GM18861 (cell line): ENCODE results near the gene SYT9.

Experiments used
- ATAC-seq: cut with Tn5 transposase; IDR thresholded peaks from one replicate; pipeline ENCODE4 v1.9.1; 2021; ENCODE audit not compliant: unreplicated experiment

The SYT9 gene

DNA sequence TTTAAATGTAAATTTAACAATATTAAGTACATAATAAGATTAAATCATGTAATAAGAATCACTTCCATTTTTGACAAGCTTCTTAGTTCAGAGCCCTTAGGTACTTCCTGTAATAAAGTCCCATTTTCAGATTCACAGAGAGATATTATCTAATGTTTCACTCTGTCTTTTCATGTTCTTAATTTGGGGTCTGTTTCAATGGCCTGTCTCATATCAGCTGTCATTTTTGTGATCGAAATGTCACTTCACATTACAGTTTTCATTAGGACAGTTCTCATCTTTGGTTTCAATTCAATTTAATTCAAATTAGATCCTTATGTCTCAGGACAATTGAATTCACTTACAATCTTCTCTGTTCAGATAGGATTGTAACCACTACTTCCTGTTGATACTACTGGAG is 211.0 kb downstream of the SYT9 start:
- ATAC-seq, result no peak

DNA sequence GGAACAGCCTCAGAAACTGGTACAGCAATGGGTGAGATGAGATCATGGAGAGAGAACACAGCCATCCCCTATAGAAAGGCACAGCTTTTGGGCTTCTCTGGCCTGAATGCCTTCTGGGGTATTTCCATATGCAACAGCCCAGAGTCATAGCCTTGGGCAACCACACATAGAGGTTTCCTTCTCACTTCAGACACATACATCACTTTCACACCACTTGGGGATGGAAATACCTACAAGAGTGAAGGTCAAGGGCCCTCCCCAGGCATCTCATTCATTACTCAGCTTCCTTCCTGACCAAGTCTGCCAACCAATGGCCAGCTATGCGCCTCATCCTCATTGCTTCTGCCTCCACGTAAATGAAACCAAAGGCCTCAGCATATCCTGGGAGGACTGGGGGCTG is 215.9 kb downstream of the SYT9 start:
- peak; percentile 51 for ATAC-seq

DNA sequence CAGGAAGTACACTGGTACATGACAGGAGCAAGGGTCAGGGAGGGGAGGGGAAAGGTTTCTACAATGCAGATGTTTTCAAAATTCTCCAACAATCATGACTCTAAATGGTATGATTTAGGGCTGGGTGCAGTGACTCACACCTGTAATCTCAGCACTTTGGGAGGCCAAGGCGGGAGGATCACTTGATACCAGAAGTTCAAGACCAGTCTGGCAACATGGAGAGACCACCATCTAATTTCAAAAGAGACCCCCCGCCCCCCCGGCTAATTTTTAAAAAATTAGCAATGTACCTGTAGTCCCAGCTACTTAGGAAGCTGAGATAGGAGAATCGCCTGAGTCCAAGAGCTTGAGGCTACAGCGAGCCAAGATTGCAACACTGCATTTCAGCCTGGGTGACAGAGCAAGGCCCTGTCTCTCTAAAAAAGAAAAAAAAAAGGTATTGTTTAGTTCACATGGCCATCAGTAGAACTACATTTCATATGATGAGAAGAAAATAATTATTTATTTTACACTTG is 217.7 kb downstream of the SYT9 start:
- no peak for ATAC-seq

DNA sequence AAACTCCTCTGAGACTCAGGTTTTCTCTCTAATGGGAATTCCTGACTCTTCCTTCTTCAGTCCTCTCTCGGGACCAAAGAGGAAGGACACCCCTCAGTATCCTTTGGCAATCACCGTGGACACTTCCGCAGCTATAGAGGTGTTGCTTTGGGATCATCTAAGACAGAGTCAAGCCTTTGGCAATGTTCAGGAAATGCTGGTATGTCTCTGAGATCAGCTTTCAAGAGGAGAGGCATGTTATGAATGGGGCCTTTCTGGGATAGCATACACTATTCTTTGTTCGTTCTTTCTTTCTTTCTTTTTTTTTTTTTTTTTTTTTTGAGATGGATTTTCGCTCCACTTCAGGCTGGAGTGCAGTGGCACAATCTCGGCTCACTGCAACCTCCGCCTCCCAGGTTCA is 219.4 kb downstream of the SYT9 start:
- ATAC-seq, result no peak

DNA sequence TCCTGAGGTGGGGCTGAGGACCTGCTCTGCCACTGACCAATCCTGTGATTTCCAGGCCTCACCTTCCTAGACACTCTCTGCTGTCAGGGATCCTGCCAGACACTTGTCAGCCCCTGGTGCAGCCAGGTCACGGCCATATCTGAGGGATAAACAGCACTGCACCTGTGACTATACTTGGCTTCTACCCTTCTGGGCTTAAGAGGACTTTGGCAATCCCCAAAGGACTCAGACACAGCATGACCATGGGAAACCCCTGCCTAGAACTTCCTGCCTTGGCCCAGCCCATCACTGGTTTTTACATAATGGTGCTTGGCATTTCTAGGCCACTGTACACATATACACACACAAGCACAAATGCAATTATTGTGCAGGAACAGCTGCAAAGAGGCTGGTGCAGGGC is 222.0 kb downstream of the SYT9 start:
- peak; percentile 94 for ATAC-seq

DNA sequence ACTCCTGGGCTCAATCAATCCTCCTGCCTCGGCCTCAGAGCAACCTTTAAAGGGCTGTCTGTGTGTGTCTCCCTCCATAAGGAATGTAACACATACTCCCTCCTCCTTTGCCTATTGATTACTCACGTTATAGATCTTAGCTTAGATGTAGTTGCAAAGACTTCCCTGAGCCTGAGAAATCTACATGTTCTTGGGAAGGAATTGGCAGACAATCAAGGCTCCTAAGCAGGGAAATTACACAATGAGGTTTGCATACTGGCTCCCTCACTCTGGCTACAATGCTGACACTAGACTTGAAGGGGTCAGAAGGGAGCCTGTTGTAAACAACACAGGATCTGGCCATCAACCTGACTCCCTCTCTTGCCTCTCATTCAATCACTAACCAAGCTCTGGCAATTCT is 228.4 kb downstream of the SYT9 start:
- ATAC-seq, result no peak

DNA sequence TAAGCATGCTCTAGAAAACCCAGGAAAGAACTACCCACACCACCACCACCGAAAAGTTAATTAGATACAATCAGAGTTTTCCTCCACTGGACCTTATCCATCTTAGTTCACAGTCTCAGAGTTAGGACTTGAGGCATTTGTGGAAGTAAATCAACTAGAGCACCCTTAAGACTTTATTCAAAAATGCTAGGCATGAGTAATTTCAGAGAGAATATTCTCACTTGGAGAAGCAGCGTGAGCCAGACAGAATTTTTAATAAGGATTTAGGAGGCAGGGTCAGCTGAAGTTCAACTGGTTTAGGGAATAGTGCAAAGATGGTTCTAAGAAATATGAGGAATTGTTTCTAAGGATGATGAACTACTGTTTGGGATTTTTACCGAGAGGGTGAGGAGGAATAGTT is 232.4 kb downstream of the SYT9 start:
- no peak for ATAC-seq

DNA sequence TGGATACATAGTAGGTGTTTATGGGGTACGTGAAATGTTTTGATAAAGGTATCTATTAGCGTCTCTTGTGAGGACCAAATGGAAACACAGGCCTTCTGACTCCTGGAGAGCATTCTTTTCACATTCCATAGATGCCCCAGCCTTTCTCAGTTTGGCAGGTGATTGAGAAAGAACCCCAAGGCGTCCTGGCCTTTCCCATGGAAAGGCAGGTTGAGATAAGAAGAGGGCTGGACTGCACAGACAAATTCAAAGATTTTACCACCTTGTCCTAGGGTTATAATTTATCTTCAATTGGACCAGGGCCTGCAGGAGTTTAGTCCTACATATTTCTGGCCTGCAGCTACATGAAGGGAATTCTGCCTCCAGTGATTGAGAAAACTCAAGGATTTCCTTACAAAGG is 232.9 kb downstream of the SYT9 start:
- no peak for ATAC-seq

DNA sequence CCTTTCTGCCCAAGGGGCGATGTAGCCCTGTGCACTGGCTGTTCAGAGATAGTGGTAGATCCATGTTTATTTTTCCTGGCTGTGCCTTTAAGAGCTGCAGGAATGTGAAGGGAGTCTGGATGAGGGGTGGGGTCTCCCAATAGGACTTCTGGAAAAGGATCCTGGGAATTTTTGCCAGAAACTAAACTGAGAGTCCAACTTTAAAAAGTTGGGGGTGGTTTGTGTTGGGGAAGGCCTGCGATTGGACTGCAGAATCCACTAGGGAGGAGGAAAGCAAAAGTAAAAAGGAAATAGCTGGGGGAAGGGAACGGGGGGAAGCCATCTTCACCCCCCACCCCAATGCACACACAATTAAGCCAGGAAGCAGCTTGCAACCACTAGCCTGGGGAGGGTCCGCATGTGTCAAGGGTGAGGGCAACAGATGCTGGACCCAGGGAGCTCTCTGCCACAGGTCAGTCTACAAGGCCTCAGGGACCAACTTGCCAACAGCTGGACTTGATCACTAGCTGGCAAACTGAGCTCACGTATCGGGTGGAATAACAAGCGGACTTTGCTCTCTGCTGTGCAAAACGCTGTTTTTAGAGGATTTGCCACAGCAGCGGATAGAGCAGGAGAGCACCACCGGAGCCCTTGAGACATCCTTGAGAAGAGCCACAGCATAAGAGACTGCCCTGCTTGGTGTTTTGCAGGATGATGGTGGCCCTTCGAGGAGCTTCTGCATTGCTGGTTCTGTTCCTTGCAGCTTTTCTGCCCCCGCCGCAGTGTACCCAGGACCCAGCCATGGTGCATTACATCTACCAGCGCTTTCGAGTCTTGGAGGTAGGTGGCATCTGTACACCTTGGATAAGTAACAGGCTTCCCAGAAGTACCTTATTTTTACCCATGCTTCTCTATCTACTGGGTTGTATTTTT is 233.7 kb downstream of the SYT9 start, which contains the start of gene OLFML1:
Gene OLFML1, plus strand, starts transcription at position 321 of the 912 bp plus-strand sequence. Its CDS starts 370 bp downstream, at position 691.
- no peak for ATAC-seq

DNA sequence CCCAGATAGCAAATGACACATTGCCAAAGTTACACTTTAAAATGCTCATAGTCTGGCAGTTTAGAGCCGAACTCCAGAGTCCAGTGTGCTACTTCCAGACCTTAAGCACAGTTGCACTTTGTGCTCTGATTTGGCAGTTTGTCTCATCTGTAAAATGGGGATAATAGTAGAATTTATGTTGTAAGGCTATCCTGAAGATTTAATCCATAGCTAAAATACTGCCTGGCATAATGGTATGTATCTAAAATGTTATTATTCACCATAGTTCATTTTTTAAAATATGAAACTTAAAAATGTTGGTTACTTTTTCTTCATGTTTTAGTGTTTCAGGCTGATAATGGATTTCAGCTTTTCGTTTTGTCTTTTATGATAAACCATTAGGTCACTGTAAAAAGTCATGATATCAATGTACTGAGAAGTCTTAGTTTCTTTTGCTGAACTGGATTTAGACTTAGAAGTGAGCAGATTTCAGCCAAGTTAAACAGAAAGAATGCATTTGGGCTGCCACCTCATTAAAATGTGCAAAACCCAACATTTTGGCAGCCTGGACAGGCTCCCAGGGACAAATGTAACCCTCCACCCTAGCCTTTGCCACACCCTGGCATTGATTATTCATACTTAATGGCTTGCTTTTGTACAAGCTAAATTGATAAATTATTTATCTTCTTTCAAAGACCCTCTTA is 234.5 kb downstream of the SYT9 start:
- no peak for ATAC-seq

DNA sequence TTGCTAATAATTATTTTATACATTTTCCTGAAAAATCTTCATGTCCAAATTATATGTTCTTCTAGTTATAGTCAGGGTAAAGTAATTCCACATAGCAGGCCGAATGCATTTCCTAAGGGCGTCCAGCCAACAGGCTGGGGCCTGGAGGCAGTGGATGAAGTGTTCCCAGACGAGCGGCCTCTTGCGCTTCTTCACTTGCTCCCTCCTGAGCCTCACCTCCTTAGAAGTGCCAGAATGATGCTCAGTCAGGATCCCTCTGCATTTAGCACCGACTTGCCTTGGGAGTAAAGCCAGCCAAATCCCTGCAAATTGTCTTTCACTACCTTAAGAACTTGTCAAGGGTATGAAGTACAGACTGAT is 235.1 kb downstream of the SYT9 start:
- no peak for ATAC-seq

DNA sequence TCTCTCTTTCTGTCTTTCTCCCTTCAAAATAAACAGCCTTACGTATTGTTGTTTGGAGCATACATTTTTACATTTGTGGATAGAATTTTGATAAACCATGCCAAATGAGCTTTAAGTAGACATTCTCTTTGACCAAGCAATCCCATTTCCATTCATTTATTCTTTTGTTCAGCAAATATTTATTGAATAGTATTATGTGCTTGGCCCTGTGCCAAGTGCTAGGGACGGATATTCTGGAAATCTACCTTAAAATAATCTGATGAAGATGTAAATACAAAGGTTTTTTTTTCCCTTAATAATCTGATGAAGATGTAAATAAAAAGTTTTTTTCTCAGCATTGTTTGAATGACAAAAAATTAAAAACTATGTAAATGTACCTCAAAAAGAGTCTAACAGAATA is 235.7 kb downstream of the SYT9 start:
- ATAC-seq, result no peak

DNA sequence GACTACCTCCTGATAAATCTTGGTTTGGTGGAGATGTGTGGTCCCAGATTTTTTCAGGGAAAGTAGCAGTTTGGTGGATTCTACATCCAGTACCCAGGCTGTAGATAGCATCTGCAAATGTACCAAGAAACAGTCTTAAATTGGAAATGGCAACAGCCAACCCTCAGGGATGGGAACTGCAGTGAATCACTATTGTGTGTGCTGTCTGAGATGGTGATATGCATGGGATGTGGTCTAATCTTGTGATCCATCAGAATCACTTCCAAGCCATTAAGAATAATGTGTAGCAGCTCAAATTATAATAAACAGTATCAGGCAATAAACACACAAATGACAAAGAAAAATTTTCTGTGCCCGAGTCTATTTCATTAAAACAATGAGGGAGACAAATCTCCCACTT is 237.0 kb downstream of the SYT9 start:
- ATAC-seq, result no peak

DNA sequence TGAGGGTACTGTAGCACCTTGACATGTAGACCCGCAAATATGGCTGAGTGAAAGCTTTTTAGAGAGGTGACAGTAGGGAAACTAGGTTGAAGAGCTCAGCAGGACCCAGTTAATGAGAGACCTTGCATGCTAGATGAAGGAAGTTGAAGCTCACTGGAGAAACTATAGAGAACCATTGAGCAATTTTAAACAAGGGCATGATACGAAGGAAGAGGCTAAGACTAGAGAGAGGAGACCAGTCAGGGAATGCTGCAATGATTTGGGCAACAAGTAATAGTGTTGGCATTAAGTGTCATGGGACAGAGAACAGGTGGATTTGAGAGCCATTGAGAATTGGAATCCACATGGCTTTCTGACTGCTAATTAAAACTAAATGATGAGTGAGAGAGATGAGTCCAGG is 237.7 kb downstream of the SYT9 start:
- ATAC-seq, result no peak

DNA sequence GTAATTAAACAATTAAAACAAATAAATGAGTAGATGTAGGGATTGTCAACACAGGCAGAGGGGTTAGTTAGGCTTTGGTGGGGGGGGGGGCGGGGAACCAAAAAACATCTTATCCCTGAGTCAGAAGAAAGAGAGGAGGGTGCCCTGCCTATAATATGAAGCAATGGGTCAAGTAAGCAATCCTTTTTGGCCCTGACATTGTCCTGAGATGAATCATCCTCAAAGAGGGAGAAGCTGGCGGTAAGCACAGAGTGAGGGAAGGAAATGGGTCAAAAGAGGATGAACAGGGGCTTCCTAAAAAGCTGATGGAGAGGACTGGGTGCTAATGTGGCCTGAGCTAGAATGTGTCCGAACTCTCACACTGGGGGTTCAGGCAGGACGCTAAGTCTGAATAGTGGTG is 238.3 kb downstream of the SYT9 start:
- no peak for ATAC-seq

DNA sequence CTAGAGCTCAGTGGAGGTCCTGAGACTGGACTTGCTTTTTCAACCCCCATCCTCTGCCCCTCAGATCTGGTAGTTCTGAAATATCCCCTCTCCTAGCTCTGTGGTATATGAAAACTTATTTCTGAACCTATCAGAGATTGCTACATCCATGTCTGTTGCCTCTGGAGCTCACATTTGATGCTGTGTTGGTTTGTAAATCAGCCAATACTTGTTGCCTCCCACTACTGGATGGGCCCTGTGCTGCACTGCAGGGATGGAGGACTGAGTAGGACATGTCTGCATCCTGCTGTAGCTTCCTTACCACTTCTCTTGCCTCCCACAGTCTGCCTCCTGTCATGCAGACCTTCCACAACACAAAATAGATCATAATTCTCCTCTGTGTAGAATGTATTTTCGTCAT is 238.8 kb downstream of the SYT9 start:
- ATAC-seq, result no peak

DNA sequence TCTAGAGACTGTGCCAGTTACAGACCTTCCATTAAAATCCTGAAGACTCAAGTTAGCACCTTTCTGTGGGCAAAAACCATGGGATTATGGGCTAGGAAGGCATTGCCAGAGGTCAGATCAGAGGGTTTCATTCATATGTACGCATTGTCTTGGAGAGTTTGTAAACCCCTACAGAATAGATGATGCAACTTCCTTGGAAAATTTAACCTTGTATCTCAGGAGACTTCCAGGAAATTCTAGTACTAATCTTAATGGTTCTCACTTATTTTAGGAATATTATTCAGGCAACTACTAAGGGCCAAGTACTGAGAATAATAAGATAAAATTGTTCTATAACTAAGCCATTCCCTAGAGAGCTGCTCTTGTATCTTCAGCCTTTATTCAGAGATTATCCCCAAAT is 240.5 kb downstream of the SYT9 start:
- ATAC-seq, result no peak

DNA sequence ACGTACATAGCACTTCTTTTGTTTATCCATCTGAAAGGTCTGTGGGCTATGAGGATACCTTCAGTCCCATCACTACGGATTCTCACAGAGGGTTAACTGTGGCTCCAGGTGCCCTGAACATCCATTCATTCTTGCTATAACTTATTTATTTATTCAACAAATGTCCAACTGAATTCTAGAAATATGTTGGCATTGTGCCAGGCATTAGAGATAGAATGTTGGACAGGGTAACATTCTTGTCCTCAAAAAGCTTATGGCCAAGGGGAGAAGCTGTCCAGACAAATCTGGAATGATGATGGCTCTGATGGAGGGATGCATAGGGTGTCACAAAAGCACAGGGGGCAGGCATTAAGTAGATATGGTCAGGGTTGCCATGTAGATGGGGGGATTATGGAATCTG is 242.0 kb downstream of the SYT9 start:
- ATAC-seq, result no peak

DNA sequence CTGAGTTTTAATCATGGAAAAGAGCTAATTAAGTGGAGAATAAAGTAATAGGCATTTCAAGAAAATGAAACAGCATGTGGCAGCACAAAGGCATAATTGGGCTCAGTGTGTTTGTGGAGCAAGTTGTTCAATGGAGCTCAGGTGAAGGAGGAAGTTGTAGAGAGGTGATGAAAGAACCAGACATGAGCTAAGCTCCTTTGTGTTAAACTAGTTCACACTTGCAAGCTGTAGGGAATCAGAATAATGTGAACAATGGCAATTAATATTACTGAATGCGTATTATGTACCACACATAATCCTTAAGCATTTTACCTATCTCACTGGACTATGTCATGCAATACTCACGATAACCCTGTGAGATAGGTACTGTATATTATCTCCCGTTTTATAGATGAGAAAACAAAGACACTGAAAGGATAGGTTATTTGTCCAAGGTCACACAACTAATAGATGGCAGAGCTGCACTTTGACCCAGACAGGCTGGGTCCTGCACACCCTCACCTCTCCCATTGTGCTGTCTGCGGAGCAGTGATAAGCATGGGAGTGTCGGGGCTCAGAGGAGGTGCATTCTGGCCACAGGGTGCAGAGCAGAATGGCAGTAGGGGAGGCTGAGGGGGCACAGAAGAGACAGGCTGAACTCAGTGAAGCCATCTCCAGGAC is 242.5 kb downstream of the SYT9 start:
- no peak for ATAC-seq

DNA sequence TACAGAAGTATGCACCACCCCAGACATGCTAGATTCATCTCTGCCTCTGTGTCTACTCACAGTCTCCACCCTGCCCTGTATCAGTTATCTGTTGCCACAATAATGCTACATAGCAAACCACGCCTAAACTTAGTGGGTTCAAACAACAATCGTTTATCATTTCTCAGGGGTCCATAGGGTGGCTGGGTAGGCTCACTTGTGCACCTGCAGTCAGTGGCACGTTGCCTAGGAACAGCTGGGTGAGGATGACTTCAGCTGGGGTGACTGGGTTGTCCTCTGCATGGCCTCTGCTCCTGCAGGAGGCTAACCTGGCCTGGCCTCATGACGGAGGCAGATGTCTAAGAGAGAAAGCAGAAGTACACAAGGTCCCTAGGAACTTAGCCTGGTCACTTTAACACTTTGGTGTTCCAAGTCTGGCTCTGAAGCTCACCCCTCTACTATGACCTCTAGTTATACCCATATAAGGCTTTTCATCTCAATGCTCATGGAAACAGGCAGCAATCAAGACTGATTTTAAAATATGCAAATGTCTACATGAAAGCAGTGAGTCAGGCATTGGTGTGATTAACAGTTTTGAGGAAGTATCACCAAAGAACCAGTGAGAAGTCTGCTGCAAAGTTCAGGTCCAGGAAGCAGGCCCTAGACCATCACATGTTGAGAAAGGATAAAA is 244.3 kb downstream of the SYT9 start:
- peak; percentile 92 for ATAC-seq

DNA sequence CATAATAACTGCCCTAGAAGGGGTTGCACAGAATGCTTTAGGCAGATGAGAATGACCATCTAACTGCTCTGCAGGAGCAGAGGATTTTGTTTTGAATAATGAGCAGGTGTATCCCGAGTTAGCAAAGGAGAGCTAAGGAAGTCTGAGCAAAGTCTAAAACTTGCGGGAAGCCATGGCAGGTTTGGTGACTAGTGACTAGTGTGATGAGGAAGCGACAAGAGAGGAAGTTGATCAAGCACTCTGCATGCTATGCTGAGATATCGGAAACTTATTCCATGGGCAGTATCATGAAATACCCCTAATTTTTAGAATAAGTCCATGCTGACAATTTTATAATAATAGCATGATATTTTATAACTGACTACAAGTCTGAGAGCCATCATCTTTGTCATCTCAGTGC is 246.5 kb downstream of the SYT9 start:
- no peak for ATAC-seq
